ENCODE measurements around the gene SSNA1. TPM values are rescaled to one million over a fixed set of nuclear protein-coding genes. Genes with fewer than 3 reads are reported as not detected.

SSNA1 gene
- total and polyA plus RNA-seq, 9 of the 15 experiments (the other 6 are each of a cell fraction or from before 2014, with no cell fraction given): 1.9 to 130 (median 57.1) TPM

DNA sequence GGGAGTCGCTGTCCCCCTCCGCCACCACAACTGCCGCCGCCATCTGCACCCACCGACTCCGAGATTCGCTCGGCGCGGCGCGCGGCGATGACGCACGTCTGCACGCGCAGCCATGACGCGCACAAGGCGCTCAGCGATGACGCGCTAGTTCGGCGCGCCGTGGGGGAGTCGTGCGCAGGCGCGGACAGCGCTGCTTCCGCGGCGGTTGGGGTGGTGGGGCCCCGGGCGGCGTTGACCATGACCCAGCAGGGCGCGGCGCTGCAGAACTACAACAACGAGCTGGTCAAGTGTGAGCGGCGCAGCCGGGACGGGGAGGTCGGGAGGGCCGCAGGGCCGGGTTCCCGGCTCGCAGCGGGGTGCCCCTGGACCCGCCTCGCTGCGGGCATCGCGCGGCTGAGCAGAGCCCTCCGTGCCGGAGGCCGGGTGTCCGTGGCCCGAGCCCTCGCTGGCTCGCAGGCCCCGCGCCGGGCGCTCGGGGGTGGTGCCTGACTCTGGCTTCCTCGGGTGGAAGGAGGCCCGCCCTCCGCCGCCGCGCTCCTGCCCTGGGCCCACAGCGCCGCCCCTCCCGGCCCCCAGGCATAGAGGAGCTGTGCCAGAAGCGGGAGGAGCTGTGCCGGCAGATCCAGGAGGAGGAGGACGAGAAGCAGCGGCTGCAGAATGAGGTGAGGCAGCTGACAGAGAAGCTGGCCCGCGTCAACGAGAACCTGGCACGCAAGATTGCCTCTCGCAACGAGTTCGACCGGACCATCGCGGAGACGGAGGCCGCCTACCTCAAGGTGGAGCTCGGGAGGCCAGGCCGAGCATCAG lies at the start of gene SSNA1, which contains the start of gene ANAPC2 (continued):
- peak; percentile 96 for TF ChIP-seq E2F8 (IDR thresholded peaks at IDR 0.05; ENCODE audit: low read depth, partially characterized antibody)
- TF ChIP-seq, protein P1, sequence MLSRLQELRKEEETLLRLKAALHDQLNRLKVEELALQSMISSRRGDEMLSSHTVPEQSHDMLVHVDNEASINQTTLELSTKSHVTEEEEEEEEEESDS (CRISPR knock-in tag; IDR thresholded peaks at IDR 0.05): no peak
- TF ChIP-seq ATF4 (CRISPR knock-in tag; IDR thresholded peaks at IDR 0.05): no peak
- no peak for TF ChIP-seq NFXL1 (CRISPR knock-in tag; IDR thresholded peaks at IDR 0.05)
- TF ChIP-seq, protein P2, sequence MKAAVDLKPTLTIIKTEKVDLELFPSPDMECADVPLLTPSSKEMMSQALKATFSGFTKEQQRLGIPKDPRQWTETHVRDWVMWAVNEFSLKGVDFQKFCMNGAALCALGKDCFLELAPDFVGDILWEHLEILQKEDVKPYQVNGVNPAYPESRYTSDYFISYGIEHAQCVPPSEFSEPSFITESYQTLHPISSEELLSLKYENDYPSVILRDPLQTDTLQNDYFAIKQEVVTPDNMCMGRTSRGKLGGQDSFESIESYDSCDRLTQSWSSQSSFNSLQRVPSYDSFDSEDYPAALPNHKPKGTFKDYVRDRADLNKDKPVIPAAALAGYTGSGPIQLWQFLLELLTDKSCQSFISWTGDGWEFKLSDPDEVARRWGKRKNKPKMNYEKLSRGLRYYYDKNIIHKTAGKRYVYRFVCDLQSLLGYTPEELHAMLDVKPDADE (conservative IDR thresholded peaks at IDR 0.05; ENCODE audit: control insufficient read depth, low read depth, low read length): peak; percentile 88
- no peak for TF ChIP-seq ATF6 (CRISPR knock-in tag; IDR thresholded peaks at IDR 0.05)
- TF ChIP-seq ZNF184 (CRISPR knock-in tag; IDR thresholded peaks at IDR 0.05): no peak
- no peak for TF ChIP-seq BACH1 (tag; IDR thresholded peaks at IDR 0.05)
- peak; percentile 68; the same call in 1 of the 2 replicates for TF ChIP-seq SMAD4 (CRISPR knock-in tag; conservative IDR thresholded peaks at IDR 0.05)
- 0 out of 2 replicates have a peak, but pooled peaks have one; percentile 56 for TF ChIP-seq KAT7 (CRISPR knock-in tag; IDR thresholded peaks at IDR 0.05; ENCODE audit: borderline replicate concordance)
- no peak for TF ChIP-seq HMG20A (CRISPR knock-in tag; conservative IDR thresholded peaks at IDR 0.05)
- TF ChIP-seq ZNF695 (CRISPR knock-in tag; IDR thresholded peaks at IDR 0.05): no peak
- no peak; the same call in 1 of the 2 replicates for TF ChIP-seq GTF2E2 (tag; IDR thresholded peaks at IDR 0.05)
- TF ChIP-seq RCOR1 (IDR thresholded peaks at IDR 0.05; ENCODE audit: borderline replicate concordance in 1 of 2, low read depth in 2 of 2, low read length in 2 of 2): 0 out of 4 replicates have a peak, but pooled peaks of 1 of the 2 experiments have one; percentile 39
- no peak for TF ChIP-seq SRSF3 (IDR thresholded peaks at IDR 0.05; ENCODE audit: insufficient read depth, low read length)
- TF ChIP-seq GATA2 (CRISPR knock-in tag; IDR thresholded peaks at IDR 0.05): no peak
- TF ChIP-seq MYC (IDR thresholded peaks at IDR 0.05; ENCODE audit: low read depth, low read length): peak; percentile 88
- no peak for TF ChIP-seq MYC (CRISPR knock-in tag; IDR thresholded peaks at IDR 0.05; ENCODE audit: borderline replicate concordance, low read depth)
